OCI-LY3 (cell line): ENCODE measurements around the gene XRN1.

Experiments used
- EZH2phosphoT487 ChIP-seq: fragments of 200-600 bp; shearing (Covaris generic); IDR thresholded peaks from 2 replicates; pipeline ENCODE4 v1.6.1; 2018; ENCODE audit warnings: antibody characterized with exemption, mixed run types, low read depth
- TF ChIP-seq, protein P1 (sequence below): fragments of 200-600, 300-600 bp; sonication (generic); IDR thresholded peaks from 2 replicates; pipeline ENCODE4 v1.5.1; 2014; ENCODE audit warnings: antibody characterized with exemption, low read length, low read depth

DNA sequence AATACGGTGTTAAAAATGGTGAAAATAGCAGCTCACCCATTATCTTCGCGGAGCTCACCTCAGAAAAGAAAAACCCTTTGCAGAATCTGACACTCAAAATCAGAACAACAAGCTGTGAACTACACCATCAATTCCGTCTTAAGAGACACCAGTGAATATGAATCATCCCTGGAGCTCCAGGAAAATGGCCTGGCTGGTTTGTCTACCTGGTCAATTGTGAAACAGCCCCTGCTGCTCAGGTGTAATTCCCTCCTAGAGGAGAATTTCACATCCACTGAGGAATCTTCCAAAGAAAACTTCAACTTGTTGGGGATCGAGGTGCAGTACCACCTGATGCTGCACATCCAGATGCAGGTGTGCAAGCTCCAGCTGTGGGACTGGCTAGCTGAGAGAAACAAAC is 3.0 kb upstream of the XRN1 start:
- TF ChIP-seq, protein P1, sequence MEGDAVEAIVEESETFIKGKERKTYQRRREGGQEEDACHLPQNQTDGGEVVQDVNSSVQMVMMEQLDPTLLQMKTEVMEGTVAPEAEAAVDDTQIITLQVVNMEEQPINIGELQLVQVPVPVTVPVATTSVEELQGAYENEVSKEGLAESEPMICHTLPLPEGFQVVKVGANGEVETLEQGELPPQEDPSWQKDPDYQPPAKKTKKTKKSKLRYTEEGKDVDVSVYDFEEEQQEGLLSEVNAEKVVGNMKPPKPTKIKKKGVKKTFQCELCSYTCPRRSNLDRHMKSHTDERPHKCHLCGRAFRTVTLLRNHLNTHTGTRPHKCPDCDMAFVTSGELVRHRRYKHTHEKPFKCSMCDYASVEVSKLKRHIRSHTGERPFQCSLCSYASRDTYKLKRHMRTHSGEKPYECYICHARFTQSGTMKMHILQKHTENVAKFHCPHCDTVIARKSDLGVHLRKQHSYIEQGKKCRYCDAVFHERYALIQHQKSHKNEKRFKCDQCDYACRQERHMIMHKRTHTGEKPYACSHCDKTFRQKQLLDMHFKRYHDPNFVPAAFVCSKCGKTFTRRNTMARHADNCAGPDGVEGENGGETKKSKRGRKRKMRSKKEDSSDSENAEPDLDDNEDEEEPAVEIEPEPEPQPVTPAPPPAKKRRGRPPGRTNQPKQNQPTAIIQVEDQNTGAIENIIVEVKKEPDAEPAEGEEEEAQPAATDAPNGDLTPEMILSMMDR: no peak
- no peak for TF ChIP-seq EZH2phosphoT487
